Upper lobe of left lung (tissue), 6 donors: Measurements from ENCODE around the gene SNHG17. TPM values are rescaled to one million over a fixed set of nuclear protein-coding genes. Genes with fewer than 3 reads are reported as not detected.

Experiments used
- ATAC-seq, 2 donors: fragments of 200-7000 bp; cut with Tn5 transposase; one replicate each; pipeline ENCODE4 v1.9.1; 2022; ENCODE audit warnings: mild to moderate bottlenecking in 2 of 2, moderate library complexity in 2 of 2; ENCODE audit not compliant: low FRiP score in 2 of 2
- DNase-seq, 2 donors: peaks; one replicate each; pipeline ENCODE4 v3.0.0-alpha.2; 2019 to 2020
- H3K27ac ChIP-seq, 4 donors: fragments of 200-600 bp; sonication (generic); one replicate each; pipeline ENCODE4 v1.5.1; 2016 to 2019
- H3K27me3 ChIP-seq, 4 donors: fragments of 200-600 bp; sonication (generic); one replicate each; pipeline ENCODE4 v1.5.1; 2017 to 2019
- H3K36me3 ChIP-seq, 4 donors: fragments of 200-600 bp; sonication (generic); one replicate each; pipeline ENCODE4 v1.5.1; 2016 to 2019
- H3K4me1 ChIP-seq, 4 donors: fragments of 200-600 bp; sonication (generic); one replicate each; pipeline ENCODE4 v1.5.1; 2018 to 2019
- H3K4me3 ChIP-seq, 4 donors: fragments of 200-600 bp; sonication (generic); one replicate each; pipeline ENCODE4 v1.5.1; 2017 to 2019; ENCODE audit warnings: mild to moderate bottlenecking in 2 of 4, moderate library complexity in 1 of 4
- H3K9me3 ChIP-seq, 4 donors: fragments of 200-600 bp; sonication (generic); one replicate each; pipeline ENCODE4 v1.5.1; 2018 to 2019
- EP300 ChIP-seq, 4 donors: sonication (generic); formaldehyde crosslinking; IDR thresholded peaks; one replicate each; pipeline ENCODE4 v1.5.1; 2017; ENCODE audit warnings: antibody characterized with exemption in 4 of 4, control low read depth in 2 of 4
- POLR2A ChIP-seq, 4 donors: fragments of 450-650 bp; IDR thresholded peaks; one replicate each; pipeline ENCODE4 v1.5.1; 2016 to 2017; ENCODE audit warnings: antibody characterized with exemption in 4 of 4, mild to moderate bottlenecking in 2 of 4
- POLR2AphosphoS5 ChIP-seq, 2 donors: sonication (generic); formaldehyde crosslinking; IDR thresholded peaks; one replicate each; pipeline ENCODE4 v1.5.1; 2017; ENCODE audit warnings: antibody characterized with exemption in 2 of 2
- WGBS, 2 donors: methylation state at CpG; one replicate each; pipeline ENCODE4 v1.1.5; 2017 to 2018; 5-methylcytosine and 5-hydroxymethylcytosine counted together
- total RNA-seq, 6 donors: library from RNA; depleted of rRNA in 4 of 6; stranded (reverse); fragments of >200 nt in 4 of 6; gene quantifications; one replicate each; pipeline versions ENCODE4 v1.1.0 to v1.2.1, GENCODE V29; 2016 to 2021
- TF ChIP-seq, protein P1 (sequence below), 6 experiments: fragments of 450-650 bp in 4 of 6; fragments of 200-600 bp in 2 of 6; sonication (generic) in 2 of 6; IDR thresholded peaks; one replicate each; pipeline ENCODE4 v1.5.1; 2016 to 2019; ENCODE audit warnings: antibody characterized with exemption in 6 of 6
- donor health status: DM: no; HTN: no; CAD: no; lungs with moderate emphysema.
- donor health status: DM: no; HTN: yes; CAD: no; lungs with severe emphysema.

Gene SNHG17
- total RNA-seq, 6 donors from 2014 or later: 14.7 to 40.0 (median 20.3) TPM

DNA sequence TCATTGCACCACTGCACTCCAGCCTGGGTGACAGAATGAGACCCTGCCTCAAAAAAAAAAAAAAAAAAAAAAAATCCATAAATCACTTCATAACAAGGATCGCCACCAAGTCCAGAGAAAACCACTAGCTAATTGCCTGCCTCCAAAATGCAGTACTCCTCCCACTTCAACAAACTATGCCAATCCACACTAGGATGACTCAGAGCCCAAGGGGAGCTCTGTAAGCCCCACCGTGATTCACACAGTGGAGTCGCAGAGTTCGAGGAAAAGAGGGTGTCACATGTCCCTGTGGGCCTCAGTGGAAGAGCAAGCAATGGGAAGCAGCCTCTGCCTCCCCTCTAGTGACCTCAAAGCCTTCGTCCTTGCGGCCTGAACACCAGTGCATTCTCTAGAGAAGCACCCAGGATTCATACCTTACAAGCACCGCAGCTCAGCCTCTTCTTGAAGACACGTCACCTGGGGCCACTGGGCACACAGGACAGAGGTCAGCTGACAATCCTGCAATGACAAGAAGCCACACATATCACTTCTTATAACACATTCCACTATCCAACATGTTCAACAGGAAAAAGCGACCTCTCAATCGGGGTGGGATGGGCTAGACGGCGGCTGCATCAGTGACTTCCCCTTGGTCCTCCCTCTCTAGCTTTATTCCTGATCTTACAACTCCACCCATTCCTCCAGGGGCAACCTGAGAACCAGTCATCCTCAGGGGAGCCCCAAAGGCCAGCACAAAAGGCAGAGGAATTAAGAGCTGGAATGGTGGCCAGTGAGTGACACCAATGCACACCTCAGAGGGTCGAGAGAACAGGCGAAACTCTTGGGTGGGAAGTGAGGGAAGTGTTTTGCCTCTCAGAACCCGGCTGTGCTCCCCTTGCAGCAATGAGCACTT, 8.9 kb downstream of the SNHG17 start:
- Histone ChIP-seq H3K27ac (no peak overlapping the region), H3K9me3 (no peaks in the 10 kb centered on the region), H3K4me1 (no peaks in the 10 kb centered on the region), H3K27me3 (no peaks in the 10 kb centered on the region), H3K36me3 (peaks cover 50 to 100% (median 89%) of the 10 kb centered on the region in 4 donors), H3K4me3 (no peak overlapping the region)
- TF ChIP-seq EP300 (IDR thresholded peaks at IDR 0.05) (no peak), POLR2AphosphoS5 (IDR thresholded peaks at IDR 0.05) (no peak), POLR2A (IDR thresholded peaks at IDR 0.05) (no peak)
- TF ChIP-seq, protein P1, sequence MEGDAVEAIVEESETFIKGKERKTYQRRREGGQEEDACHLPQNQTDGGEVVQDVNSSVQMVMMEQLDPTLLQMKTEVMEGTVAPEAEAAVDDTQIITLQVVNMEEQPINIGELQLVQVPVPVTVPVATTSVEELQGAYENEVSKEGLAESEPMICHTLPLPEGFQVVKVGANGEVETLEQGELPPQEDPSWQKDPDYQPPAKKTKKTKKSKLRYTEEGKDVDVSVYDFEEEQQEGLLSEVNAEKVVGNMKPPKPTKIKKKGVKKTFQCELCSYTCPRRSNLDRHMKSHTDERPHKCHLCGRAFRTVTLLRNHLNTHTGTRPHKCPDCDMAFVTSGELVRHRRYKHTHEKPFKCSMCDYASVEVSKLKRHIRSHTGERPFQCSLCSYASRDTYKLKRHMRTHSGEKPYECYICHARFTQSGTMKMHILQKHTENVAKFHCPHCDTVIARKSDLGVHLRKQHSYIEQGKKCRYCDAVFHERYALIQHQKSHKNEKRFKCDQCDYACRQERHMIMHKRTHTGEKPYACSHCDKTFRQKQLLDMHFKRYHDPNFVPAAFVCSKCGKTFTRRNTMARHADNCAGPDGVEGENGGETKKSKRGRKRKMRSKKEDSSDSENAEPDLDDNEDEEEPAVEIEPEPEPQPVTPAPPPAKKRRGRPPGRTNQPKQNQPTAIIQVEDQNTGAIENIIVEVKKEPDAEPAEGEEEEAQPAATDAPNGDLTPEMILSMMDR (IDR thresholded peaks at IDR 0.05): no peak
- peak in 1 of 2 donors; percentile 62 for ATAC-seq
- no peak for DNase-seq
- 86 to 89% methylated on average over 13 to 15 of the region's 15 CpGs for WGBS, 2 donors

DNA sequence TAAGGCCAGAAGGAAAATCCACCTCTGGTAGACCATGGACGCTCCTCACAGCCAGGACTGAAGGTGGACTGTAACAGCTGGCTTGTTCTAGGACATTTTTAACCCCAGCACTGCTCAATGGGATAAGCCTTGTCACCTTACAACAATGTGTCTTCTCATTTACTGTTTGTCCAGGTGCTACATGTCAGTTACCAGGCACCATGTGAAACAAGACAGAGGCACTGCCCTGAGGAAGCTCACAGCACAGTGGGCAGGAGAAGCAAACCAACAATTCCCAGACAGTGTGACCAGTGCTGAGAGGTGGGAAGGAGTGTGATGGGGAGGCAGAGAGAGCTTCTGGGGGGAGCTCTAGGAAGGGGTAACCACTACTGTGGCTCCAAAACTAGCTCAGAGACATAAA, 10.7 kb downstream of the SNHG17 start:
- Histone ChIP-seq H3K9me3 (no peaks in the 10 kb centered on the region), H3K4me3 (no peak overlapping the region), H3K4me1 (no peaks in the 10 kb centered on the region), H3K36me3 (peaks cover 47 to 100% (median 89%) of the 10 kb centered on the region in 4 donors), H3K27me3 (no peaks in the 10 kb centered on the region), H3K27ac (no peak overlapping the region)
- TF ChIP-seq POLR2AphosphoS5 (IDR thresholded peaks at IDR 0.05) (no peak), EP300 (IDR thresholded peaks at IDR 0.05) (no peak), POLR2A (IDR thresholded peaks at IDR 0.05) (no peak)
- TF ChIP-seq, protein P1 (IDR thresholded peaks at IDR 0.05): no peak
- WGBS, 2 donors: 93 to 100% methylated on average over 1 of the region's 1 CpG
- ATAC-seq (no peak), DNase-seq (no peak)

DNA sequence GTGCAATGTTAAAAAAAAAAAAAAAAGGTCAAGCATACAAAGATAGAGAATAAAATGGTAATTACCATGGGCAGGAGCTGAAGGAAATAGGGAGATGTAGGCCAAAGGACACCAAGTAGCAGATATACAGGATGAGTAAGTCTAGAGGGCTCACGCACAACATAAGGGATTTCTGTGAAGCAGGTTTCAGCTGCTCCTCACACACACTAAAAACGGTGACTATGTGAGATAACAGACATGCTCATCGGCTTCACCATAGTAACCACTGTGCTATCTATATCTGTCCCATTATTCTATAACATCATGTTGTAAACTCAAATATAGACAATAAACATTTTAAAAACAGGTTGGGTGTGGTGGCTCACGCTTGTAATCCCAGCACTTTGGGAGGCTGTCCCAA, 11.6 kb downstream of the SNHG17 start:
- DNase-seq: no peak
- H3K27ac ChIP-seq: no peak overlapping the region
- no peaks in the 10 kb centered on the region for H3K9me3 ChIP-seq
- H3K4me3 ChIP-seq: no peak overlapping the region
- H3K27me3 ChIP-seq: no peaks in the 10 kb centered on the region
- TF ChIP-seq POLR2AphosphoS5 (IDR thresholded peaks at IDR 0.05) (no peak), POLR2A (IDR thresholded peaks at IDR 0.05) (no peak), EP300 (IDR thresholded peaks at IDR 0.05) (no peak)
- TF ChIP-seq, protein P1 (IDR thresholded peaks at IDR 0.05): no peak
- ATAC-seq: no peak
- no peaks in the 10 kb centered on the region for H3K4me1 ChIP-seq
- WGBS, 2 donors: 87% methylated on average over 4 of the region's 4 CpGs
- peaks cover 39 to 100% (median 89%) of the 10 kb centered on the region in 4 donors for H3K36me3 ChIP-seq

DNA sequence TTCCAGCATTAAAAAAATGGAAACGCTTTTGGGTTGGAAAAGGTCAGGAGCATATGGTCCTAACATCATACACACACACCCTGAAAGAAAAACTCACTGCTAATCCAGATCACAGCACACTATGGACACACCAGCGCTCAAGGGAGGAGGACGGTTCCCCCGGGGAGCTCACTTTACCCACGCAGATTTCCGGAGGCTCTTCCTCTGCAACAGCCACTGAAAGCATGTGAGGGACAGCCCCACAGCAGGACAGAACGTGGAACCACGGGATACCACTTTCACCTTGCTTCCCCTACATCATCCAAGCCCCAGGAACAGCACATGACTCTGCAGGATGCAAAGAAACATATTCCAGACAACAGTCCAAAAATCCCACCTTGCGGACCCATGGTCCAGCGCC, 13.2 kb downstream of the SNHG17 start:
- no peak for DNase-seq
- no peak overlapping the region for H3K4me3 ChIP-seq
- no peaks in the 10 kb centered on the region for H3K9me3 ChIP-seq
- no peaks in the 10 kb centered on the region for H3K4me1 ChIP-seq
- no peaks in the 10 kb centered on the region for H3K27me3 ChIP-seq
- WGBS, 2 donors: 80% methylated on average over 8 to 10 of the region's 10 CpGs
- TF ChIP-seq EP300 (IDR thresholded peaks at IDR 0.05): no peak
- no peak for TF ChIP-seq POLR2AphosphoS5 (IDR thresholded peaks at IDR 0.05)
- TF ChIP-seq, protein P1 (IDR thresholded peaks at IDR 0.05): no peak
- TF ChIP-seq POLR2A (IDR thresholded peaks at IDR 0.05): no peak
- H3K36me3 ChIP-seq: peaks cover 25 to 96% (median 77%) of the 10 kb centered on the region in 4 donors
- H3K27ac ChIP-seq: no peak overlapping the region
- no peak for ATAC-seq
